ENCODE data around the gene PCK1. TPM values are rescaled to one million over a fixed set of nuclear protein-coding genes. Genes with fewer than 3 reads are reported as not detected.

The PCK1 gene
- total and polyA plus RNA-seq, 2 experiments from 2014 or later, result not detected

DNA sequence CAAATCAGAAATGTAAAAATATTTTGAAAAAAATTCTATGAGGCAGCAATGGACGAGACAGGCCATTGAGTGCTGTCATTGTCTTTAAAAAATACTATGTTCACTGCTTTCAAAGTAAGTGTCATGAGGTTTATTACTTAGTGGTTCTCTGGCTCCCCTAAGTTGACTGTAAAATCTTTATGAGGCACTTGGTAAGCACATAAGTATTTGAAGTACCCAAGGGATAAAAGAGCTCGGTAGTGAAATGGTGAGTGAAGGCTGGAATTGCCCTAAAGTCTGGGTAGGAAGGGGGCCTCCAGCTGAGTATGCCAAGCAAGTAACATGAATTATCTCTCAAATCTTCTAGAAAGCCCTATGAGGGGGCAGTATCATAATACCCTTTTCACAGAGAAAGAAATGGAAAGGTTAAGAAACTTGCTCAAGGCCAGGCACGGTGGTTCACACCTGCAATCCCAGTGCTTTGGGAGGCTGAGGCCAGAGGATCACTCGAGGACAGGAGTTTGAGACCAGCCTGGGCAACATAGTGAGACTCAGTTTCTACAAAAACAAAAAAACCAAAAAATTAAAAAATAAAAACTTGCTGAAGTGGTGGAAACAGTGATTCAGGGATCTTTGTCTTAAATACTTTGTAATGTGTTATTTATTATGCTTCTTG is 30.5 kb upstream of the PCK1 start:
- no peak overlapping the region for H3K27ac ChIP-seq (ENCODE audit: low read depth)
- no peaks in the 10 kb centered on the region for H3K27me3 ChIP-seq (ENCODE audit: insufficient read depth)
- DNase-seq (ENCODE audit: low spot score) (no peak), ATAC-seq (no peak)
- Mint-ChIP-seq H3K27me3 (ENCODE audit: insufficient read depth, low read depth, poor library complexity) (peaks cover 2% of the 10 kb centered on the region), H3K9me3 (peaks cover 26% of the 10 kb centered on the region), H3K4me3 (no peak overlapping the region), H3K4me1 (no peaks in the 10 kb centered on the region), H3K36me3 (ENCODE audit: low read depth) (peaks cover under 1% of the 10 kb centered on the region; the same call in 1 of the 3 replicates), H3K27ac (no peak overlapping the region)
- peaks cover 5% of the 10 kb centered on the region; the same call in 1 of the 2 replicates for H3K9me2 ChIP-seq (ENCODE audit: insufficient read depth)
- H3K4me3 ChIP-seq, result no peak overlapping the region
- H3K79me2 ChIP-seq (replicated peaks; ENCODE audit: insufficient read depth), result no peaks in the 10 kb centered on the region
- no peaks in the 10 kb centered on the region for H3K4me1 ChIP-seq (ENCODE audit: insufficient read depth)
- H3K4me2 ChIP-seq, result no peak overlapping the region
- H3F3A ChIP-seq (replicated peaks; ENCODE audit: low read depth), result no peaks in the 10 kb centered on the region
- no peaks in the 10 kb centered on the region for H4K20me1 ChIP-seq (replicated peaks; ENCODE audit: insufficient read depth)
- H2AFZ ChIP-seq, result no peak overlapping the region
- H3K36me3 ChIP-seq (ENCODE audit: insufficient read depth), result no peaks in the 10 kb centered on the region
- TF ChIP-seq, protein P1, sequence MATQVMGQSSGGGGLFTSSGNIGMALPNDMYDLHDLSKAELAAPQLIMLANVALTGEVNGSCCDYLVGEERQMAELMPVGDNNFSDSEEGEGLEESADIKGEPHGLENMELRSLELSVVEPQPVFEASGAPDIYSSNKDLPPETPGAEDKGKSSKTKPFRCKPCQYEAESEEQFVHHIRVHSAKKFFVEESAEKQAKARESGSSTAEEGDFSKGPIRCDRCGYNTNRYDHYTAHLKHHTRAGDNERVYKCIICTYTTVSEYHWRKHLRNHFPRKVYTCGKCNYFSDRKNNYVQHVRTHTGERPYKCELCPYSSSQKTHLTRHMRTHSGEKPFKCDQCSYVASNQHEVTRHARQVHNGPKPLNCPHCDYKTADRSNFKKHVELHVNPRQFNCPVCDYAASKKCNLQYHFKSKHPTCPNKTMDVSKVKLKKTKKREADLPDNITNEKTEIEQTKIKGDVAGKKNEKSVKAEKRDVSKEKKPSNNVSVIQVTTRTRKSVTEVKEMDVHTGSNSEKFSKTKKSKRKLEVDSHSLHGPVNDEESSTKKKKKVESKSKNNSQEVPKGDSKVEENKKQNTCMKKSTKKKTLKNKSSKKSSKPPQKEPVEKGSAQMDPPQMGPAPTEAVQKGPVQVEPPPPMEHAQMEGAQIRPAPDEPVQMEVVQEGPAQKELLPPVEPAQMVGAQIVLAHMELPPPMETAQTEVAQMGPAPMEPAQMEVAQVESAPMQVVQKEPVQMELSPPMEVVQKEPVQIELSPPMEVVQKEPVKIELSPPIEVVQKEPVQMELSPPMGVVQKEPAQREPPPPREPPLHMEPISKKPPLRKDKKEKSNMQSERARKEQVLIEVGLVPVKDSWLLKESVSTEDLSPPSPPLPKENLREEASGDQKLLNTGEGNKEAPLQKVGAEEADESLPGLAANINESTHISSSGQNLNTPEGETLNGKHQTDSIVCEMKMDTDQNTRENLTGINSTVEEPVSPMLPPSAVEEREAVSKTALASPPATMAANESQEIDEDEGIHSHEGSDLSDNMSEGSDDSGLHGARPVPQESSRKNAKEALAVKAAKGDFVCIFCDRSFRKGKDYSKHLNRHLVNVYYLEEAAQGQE (IDR thresholded peaks at IDR 0.05; ENCODE audit: unreplicated experiment), result no peak
- TF ChIP-seq CREB1 (CRISPR knock-in tag; IDR thresholded peaks at IDR 0.05; ENCODE audit: low read depth) (no peak), ZNF331 (CRISPR knock-in tag; IDR thresholded peaks at IDR 0.05; ENCODE audit: low read depth) (no peak), ZNF114 (CRISPR knock-in tag; IDR thresholded peaks at IDR 0.05) (no peak), EZH2phosphoT487 (IDR thresholded peaks at IDR 0.05; ENCODE audit: unreplicated experiment) (no peak), STAT1 (IDR thresholded peaks at IDR 0.05; ENCODE audit: unreplicated experiment) (no peak), NANOG (IDR thresholded peaks at IDR 0.05; ENCODE audit: borderline replicate concordance) (no peak)

DNA sequence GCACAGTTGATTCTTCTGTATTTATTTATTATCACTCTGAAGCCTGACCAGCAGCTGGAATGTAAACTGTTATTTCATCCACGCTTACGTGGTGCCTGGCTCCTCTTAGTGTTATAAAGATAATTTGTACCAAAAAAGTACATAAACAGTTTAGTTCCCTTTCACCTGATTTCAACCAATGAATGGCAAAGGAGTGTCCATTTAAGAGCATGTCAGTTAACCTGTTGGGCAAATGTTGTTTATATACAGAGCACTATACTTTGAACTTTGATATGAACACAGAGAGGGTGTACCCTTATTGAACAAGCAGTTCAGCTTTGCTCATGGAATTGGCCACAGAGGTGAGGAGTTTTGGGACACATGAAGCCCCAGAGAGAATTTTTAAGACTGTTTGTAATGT is 28.8 kb upstream of the PCK1 start:
- H3F3A ChIP-seq (replicated peaks; ENCODE audit: low read depth), result no peaks in the 10 kb centered on the region
- no peak for TF ChIP-seq EZH2phosphoT487 (IDR thresholded peaks at IDR 0.05; ENCODE audit: unreplicated experiment)
- TF ChIP-seq, protein P2, sequence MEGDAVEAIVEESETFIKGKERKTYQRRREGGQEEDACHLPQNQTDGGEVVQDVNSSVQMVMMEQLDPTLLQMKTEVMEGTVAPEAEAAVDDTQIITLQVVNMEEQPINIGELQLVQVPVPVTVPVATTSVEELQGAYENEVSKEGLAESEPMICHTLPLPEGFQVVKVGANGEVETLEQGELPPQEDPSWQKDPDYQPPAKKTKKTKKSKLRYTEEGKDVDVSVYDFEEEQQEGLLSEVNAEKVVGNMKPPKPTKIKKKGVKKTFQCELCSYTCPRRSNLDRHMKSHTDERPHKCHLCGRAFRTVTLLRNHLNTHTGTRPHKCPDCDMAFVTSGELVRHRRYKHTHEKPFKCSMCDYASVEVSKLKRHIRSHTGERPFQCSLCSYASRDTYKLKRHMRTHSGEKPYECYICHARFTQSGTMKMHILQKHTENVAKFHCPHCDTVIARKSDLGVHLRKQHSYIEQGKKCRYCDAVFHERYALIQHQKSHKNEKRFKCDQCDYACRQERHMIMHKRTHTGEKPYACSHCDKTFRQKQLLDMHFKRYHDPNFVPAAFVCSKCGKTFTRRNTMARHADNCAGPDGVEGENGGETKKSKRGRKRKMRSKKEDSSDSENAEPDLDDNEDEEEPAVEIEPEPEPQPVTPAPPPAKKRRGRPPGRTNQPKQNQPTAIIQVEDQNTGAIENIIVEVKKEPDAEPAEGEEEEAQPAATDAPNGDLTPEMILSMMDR (conservative IDR thresholded peaks at IDR 0.05; ENCODE audit: low read depth in 2 of 2), result no peak
- TF ChIP-seq JUNB (IDR thresholded peaks at IDR 0.05; ENCODE audit: unreplicated experiment), result no peak
- no peak for TF ChIP-seq EZH2 (IDR thresholded peaks at IDR 0.05; ENCODE audit: low read depth, unreplicated experiment)
- TF ChIP-seq ZNF331 (CRISPR knock-in tag; IDR thresholded peaks at IDR 0.05; ENCODE audit: low read depth), result no peak
- no peak for TF ChIP-seq CREB1 (CRISPR knock-in tag; IDR thresholded peaks at IDR 0.05; ENCODE audit: low read depth)
- TF ChIP-seq NANOG (IDR thresholded peaks at IDR 0.05; ENCODE audit: borderline replicate concordance), result no peak
- TF ChIP-seq, protein P3, sequence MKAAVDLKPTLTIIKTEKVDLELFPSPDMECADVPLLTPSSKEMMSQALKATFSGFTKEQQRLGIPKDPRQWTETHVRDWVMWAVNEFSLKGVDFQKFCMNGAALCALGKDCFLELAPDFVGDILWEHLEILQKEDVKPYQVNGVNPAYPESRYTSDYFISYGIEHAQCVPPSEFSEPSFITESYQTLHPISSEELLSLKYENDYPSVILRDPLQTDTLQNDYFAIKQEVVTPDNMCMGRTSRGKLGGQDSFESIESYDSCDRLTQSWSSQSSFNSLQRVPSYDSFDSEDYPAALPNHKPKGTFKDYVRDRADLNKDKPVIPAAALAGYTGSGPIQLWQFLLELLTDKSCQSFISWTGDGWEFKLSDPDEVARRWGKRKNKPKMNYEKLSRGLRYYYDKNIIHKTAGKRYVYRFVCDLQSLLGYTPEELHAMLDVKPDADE (IDR thresholded peaks at IDR 0.05), result no peak
- H4K20me1 ChIP-seq (replicated peaks; ENCODE audit: insufficient read depth), result no peaks in the 10 kb centered on the region
- no peaks in the 10 kb centered on the region for H3K4me1 Mint-ChIP-seq
- no peak overlapping the region for H3K27ac Mint-ChIP-seq
- no peak overlapping the region for H3K27ac ChIP-seq (ENCODE audit: low read depth)
- H3K9me2 ChIP-seq (ENCODE audit: insufficient read depth), result peaks cover 5% of the 10 kb centered on the region; the same call in 1 of the 2 replicates
- no peak for DNase-seq (ENCODE audit: low spot score)
- ATAC-seq, result no peak
- H2AFZ ChIP-seq, result no peak overlapping the region
- H3K27me3 Mint-ChIP-seq (ENCODE audit: insufficient read depth, low read depth, poor library complexity), result peaks cover 2% of the 10 kb centered on the region
- no peaks in the 10 kb centered on the region for H3K4me1 ChIP-seq (ENCODE audit: insufficient read depth)
- no peak overlapping the region for H3K4me2 ChIP-seq
- no peak overlapping the region for H3K4me3 Mint-ChIP-seq
- H3K4me3 ChIP-seq, result no peak overlapping the region
- peaks cover 16% of the 10 kb centered on the region; the same call in 2 of the 3 replicates for H3K36me3 Mint-ChIP-seq (ENCODE audit: low read depth)
- no peaks in the 10 kb centered on the region for H3K79me2 ChIP-seq (replicated peaks; ENCODE audit: insufficient read depth)
- peaks cover 42% of the 10 kb centered on the region for H3K9me3 Mint-ChIP-seq
- H3K27me3 ChIP-seq (ENCODE audit: insufficient read depth), result no peaks in the 10 kb centered on the region
- H3K36me3 ChIP-seq (ENCODE audit: insufficient read depth), result no peaks in the 10 kb centered on the region
